Activated naive CD4-positive, alpha-beta T cell (primary cell): ENCODE data around the gene ZNF217.
"Not testable (repeated sequence)": the region's sequence is repeated elsewhere in the genome, so short reads cannot be mapped to it uniquely, and the experiment has no call there.

Experiments
- DNase-seq, 4 experiments: peaks; one replicate each; lab custom pipeline; 2025; lab: John Stamatoyannopoulos, UW

ZNF217 gene

GRCh38 chr20:53530440-53530839 lies 63.2 kb downstream of the ZNF217 start:
- DNase-seq, result no peak

GRCh38 chr20:53529658-53530057 lies 64.0 kb downstream of the ZNF217 start:
- DNase-seq, result no peak

- DNase-seq, result no peak
These were observed 66.4 kb downstream of the ZNF217 start for GRCh38 chr20:53527196-53527595.

- DNase-seq, result no peak
These were observed 68.9 kb downstream of the ZNF217 start for GRCh38 chr20:53524589-53525312.

GRCh38 chr20:53523615-53524014 lies 70.0 kb downstream of the ZNF217 start:
- not testable (repeated sequence) for DNase-seq

- DNase-seq, result no peak
These were observed 70.9 kb downstream of the ZNF217 start for GRCh38 chr20:53522696-53523095.

- DNase-seq, result no peak
These were observed 71.6 kb downstream of the ZNF217 start for GRCh38 chr20:53522026-53522425.

GRCh38 chr20:53521421-53521820 lies 72.2 kb downstream of the ZNF217 start:
- DNase-seq, result not testable (repeated sequence)

- no peak for DNase-seq
These were observed 76.5 kb downstream of the ZNF217 start for GRCh38 chr20:53517146-53517545.
